T47D (cell line): ENCODE measurements around the gene BAD.

Experiments
- DNase-seq, 2 experiments: peaks; one replicate each; pipeline versions ENCODE4 v3.0.0 to v3.0.0-alpha.2; 2011 to 2012; ENCODE audit warnings: low read depth in 1 of 2, low spot score in 1 of 2
- JUND ChIP-seq: IDR thresholded peaks from 2 replicates; pipeline ENCODE4 v1.6.1; 2012; ENCODE audit warnings: low read depth
- in situ Hi-C: cut with HindIII; loops from 2 replicates; pipeline ENCODE4 v1.10.0; 2016; ENCODE audit warnings: low sequenced_read_pairs, low pct_unique_long_range_greater_than_20kb

BAD gene

GRCh38 chr11:64233913-64234586 is 50.4 kb downstream of the BAD start, which contains the start of gene VEGFB:
TSS of gene VEGFB (plus strand) at chr11:64234584. CDS start at chr11:64234834, 250 bp downstream.
- DNase-seq: peak; percentile 67 to 81
- in situ Hi-C loops: no loop called here
- no peak for TF ChIP-seq JUND

GRCh38 chr11:64232967-64233315 is 51.5 kb downstream of the BAD start:
- no peak for DNase-seq
- no peak for TF ChIP-seq JUND
- in situ Hi-C loops: no loop called here

GRCh38 chr11:64232182-64232966 is 52.1 kb downstream of the BAD start:
- in situ Hi-C loops: no loop called here
- no peak for DNase-seq
- TF ChIP-seq JUND: no peak

GRCh38 chr11:64231546-64231945 is 52.9 kb downstream of the BAD start:
- TF ChIP-seq JUND: no peak
- in situ Hi-C loops: no loop called here
- no peak for DNase-seq

GRCh38 chr11:64230985-64231365 is 53.5 kb downstream of the BAD start:
- no peak for TF ChIP-seq JUND
- no peak for DNase-seq
- in situ Hi-C loops: no loop called here

GRCh38 chr11:64230171-64230984 is 54.1 kb downstream of the BAD start, which contains the start of gene DNAJC4:
TSS of gene DNAJC4 (plus strand) at chr11:64230548. CDS start at chr11:64230855, 307 bp downstream.
- in situ Hi-C loops: no loop called here
- no peak for TF ChIP-seq JUND
- peak; percentile 88 to 96 for DNase-seq

- in situ Hi-C loops: no loop called here
- no peak for TF ChIP-seq JUND
- DNase-seq: no peak
Observed at GRCh38 chr11:64229744-64230170, 54.7 kb downstream of the BAD start.

- DNase-seq: no peak
- in situ Hi-C loops: no loop called here
- TF ChIP-seq JUND: no peak
Observed at GRCh38 chr11:64229090-64229743, 55.2 kb downstream of the BAD start.

- in situ Hi-C loops: no loop called here
- no peak for TF ChIP-seq JUND
Observed at GRCh38 chr11:64227405-64227956, 57.0 kb downstream of the BAD start.

GRCh38 chr11:64226507-64227051 is 57.9 kb downstream of the BAD start:
- DNase-seq: no peak
- TF ChIP-seq JUND: no peak
- in situ Hi-C loops: no loop called here

More at GRCh38 chr11:64227405-64227956, 57.0 kb downstream of the BAD start:
- peak in 1 of 2 experiments; percentile 48 for DNase-seq

- no peak for TF ChIP-seq JUND
- in situ Hi-C loops: no loop called here
- DNase-seq: peak; percentile 92 to 97
Observed at GRCh38 chr11:64225608-64226506, 58.6 kb downstream of the BAD start, which contains the start of the genes NUDT22 and TRPT1. TSS of gene NUDT22 (plus strand) at chr11:64226274. CDS start at chr11:64226653, 379 bp downstream. TSS of gene TRPT1 (minus strand) at chr11:64226186. CDS start at chr11:64225860, 326 bp downstream.
